Measurements from ENCODE around the gene NLGN1. TPM values are rescaled to one million over a fixed set of nuclear protein-coding genes. Genes with fewer than 3 reads are reported as not detected.

The NLGN1 gene
- total RNA-seq, 1 experiment from 2014 or later: not detected

DNA sequence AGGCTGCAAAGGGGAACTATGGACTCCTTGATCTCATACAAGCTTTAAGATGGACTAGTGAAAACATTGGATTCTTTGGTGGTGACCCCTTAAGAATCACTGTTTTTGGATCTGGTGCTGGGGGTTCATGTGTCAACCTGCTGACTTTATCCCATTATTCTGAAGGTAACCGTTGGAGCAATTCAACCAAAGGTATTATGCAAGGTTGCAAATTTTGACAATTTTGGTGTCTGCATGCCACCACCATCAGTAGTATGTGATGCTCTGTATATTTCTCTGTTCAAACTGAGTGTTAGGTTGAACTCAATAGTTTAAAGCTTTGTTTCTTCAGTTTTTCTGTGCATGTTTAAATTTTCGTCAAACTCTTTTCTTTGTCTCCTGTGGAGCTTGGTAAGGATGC lies 877.8 kb downstream of the NLGN1 start:
- ChIA-PET RAD21 (ENCODE audit: low non-redundant PET in 1 of 2, low total read pairs in 2 of 2, uncharacterized antibody in 2 of 2, unreplicated experiment in 2 of 2) (no interaction called here), CTCF (no interaction called here), POLR2A (no interaction called here)
- Histone ChIP-seq H3K27me3 (ENCODE audit: insufficient read depth, low read length) (no peaks in the 10 kb centered on the region), H3K4me3 (replicated peaks in 1 of 2; ENCODE audit: low read depth in 1 of 2, low read length in 2 of 2) (no peak overlapping the region), H4K20me1 (ENCODE audit: insufficient read depth) (no peaks in the 10 kb centered on the region), H3K4me1 (ENCODE audit: control insufficient read depth in 1 of 2, insufficient read depth in 2 of 2, low read length in 2 of 2) (no peaks in the 10 kb centered on the region), H3K9me2 (ENCODE audit: insufficient read depth) (no peaks in the 10 kb centered on the region), H3K27ac (ENCODE audit: low read depth, low read length) (no peak overlapping the region), H3K9ac (ENCODE audit: low read length) (no peak overlapping the region), H3K4me2 (ENCODE audit: low read length) (no peak overlapping the region), H3K36me3 (ENCODE audit: control insufficient read depth in 1 of 2, insufficient read depth in 2 of 2, low read length in 2 of 2) (no peaks in the 10 kb centered on the region), H3K79me2 (ENCODE audit: insufficient read depth, low read length) (no peaks in the 10 kb centered on the region), H2AFZ (ENCODE audit: low read depth, low read length, poor library complexity, severe bottlenecking) (no peak overlapping the region), H3K9me3 (ENCODE audit: control insufficient read depth in 1 of 2, insufficient read depth in 1 of 2, low read depth in 1 of 2, low read length in 2 of 2) (no peaks in the 10 kb centered on the region)
- TF ChIP-seq, protein P1, sequence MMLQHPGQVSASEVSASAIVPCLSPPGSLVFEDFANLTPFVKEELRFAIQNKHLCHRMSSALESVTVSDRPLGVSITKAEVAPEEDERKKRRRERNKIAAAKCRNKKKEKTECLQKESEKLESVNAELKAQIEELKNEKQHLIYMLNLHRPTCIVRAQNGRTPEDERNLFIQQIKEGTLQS (IDR thresholded peaks at IDR 0.05): no peak
- TF ChIP-seq SRF (IDR thresholded peaks at IDR 0.05; ENCODE audit: low read depth) (no peak), ZFX (IDR thresholded peaks at IDR 0.05) (no peak), ELF1 (IDR thresholded peaks at IDR 0.05; ENCODE audit: borderline replicate concordance, low read depth) (no peak), TCF7L2 (IDR thresholded peaks at IDR 0.05; ENCODE audit: borderline replicate concordance, extremely low read depth, insufficient read depth, insufficient read length) (no peak), CEBPB (IDR thresholded peaks at IDR 0.05; ENCODE audit: low read depth) (no peak), SP1 (IDR thresholded peaks at IDR 0.05; ENCODE audit: low read depth) (no peak), RAD21 (IDR thresholded peaks at IDR 0.05; ENCODE audit: low read depth) (no peak), FOSL1 (IDR thresholded peaks at IDR 0.05; ENCODE audit: low read depth) (no peak), EZH2 (IDR thresholded peaks at IDR 0.05) (no peak), JUND (IDR thresholded peaks at IDR 0.05) (no peak)
- TF ChIP-seq, protein P2, sequence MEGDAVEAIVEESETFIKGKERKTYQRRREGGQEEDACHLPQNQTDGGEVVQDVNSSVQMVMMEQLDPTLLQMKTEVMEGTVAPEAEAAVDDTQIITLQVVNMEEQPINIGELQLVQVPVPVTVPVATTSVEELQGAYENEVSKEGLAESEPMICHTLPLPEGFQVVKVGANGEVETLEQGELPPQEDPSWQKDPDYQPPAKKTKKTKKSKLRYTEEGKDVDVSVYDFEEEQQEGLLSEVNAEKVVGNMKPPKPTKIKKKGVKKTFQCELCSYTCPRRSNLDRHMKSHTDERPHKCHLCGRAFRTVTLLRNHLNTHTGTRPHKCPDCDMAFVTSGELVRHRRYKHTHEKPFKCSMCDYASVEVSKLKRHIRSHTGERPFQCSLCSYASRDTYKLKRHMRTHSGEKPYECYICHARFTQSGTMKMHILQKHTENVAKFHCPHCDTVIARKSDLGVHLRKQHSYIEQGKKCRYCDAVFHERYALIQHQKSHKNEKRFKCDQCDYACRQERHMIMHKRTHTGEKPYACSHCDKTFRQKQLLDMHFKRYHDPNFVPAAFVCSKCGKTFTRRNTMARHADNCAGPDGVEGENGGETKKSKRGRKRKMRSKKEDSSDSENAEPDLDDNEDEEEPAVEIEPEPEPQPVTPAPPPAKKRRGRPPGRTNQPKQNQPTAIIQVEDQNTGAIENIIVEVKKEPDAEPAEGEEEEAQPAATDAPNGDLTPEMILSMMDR (IDR thresholded peaks at IDR 0.05 in 2 of 3, conservative IDR thresholded peaks at IDR 0.05 in 1 of 3; ENCODE audit: borderline replicate concordance in 1 of 3, insufficient read depth in 1 of 3, low read depth in 2 of 3, low read length in 2 of 3): no peak
- intact Hi-C loops (cut with micrococcal nuclease): no loop called here
- ATAC-seq: no peak
- BruUV-seq (replicated peaks): no TSS peak
- no peak for DNase-seq (ENCODE audit: low read depth, low spot score)
